HG02798 (cell line): Measurements from ENCODE around the gene CRYBA2.
A peak's percentile ranks its signal among the peaks of the same experiment; 100 is the strongest.

Experiments used
- ATAC-seq: cut with Tn5 transposase; IDR thresholded peaks from one replicate; pipeline ENCODE4 v1.9.1; 2021; ENCODE audit warnings: mild to moderate bottlenecking; ENCODE audit not compliant: unreplicated experiment, poor library complexity

CRYBA2 gene

GRCh38 chr2:218959761-218960308 is 33.4 kb downstream of the CRYBA2 start:
- no peak for ATAC-seq

DNA sequence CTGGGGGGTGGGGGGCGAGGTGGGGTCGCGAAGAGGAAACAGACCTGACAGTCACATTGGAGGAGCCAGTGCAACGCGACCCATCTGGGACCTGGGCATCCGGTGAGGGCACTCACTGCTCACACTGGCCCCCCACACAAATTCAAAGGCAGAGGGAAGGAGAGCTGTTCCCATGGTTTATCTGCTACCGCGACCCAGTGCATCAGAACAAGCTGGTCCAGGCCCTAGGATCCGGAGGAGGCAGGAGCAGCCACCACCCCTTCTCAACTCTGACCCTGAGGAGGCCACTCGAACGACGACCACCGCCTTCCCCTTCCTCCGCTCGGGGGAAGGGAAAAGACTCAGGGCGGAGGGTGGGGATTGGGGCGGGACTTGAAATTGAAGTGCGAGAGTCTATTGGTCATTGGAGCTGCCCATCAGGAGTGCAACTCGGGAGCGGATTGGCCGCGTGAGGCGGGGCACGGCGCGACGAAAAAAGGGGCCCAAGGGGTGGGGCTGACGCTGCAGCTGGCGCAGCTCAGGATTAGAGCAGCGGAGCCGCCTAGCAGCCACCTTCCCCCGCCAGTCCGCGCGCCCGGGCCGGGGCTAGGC is 34.0 kb downstream of the CRYBA2 start, which contains the start of gene CDK5R2:
CDK5R2 (plus strand) TSS at position 526 of the 591 bp plus-strand sequence. CDS start 155 bp downstream, outside the sequence.
- ATAC-seq = peak; percentile 98

- ATAC-seq = no peak
These were observed 34.9 kb downstream of the CRYBA2 start for GRCh38 chr2:218958276-218958675.

GRCh38 chr2:218957671-218958070 is 35.6 kb downstream of the CRYBA2 start:
- ATAC-seq = no peak

- no peak for ATAC-seq
These were observed 37.2 kb downstream of the CRYBA2 start for GRCh38 chr2:218956039-218956438.

GRCh38 chr2:218954541-218955300 is 38.5 kb downstream of the CRYBA2 start:
- no peak for ATAC-seq

GRCh38 chr2:218953366-218953954 is 39.8 kb downstream of the CRYBA2 start:
- no peak for ATAC-seq

- no peak for ATAC-seq
These were observed 41.1 kb downstream of the CRYBA2 start for GRCh38 chr2:218952160-218952559.

DNA sequence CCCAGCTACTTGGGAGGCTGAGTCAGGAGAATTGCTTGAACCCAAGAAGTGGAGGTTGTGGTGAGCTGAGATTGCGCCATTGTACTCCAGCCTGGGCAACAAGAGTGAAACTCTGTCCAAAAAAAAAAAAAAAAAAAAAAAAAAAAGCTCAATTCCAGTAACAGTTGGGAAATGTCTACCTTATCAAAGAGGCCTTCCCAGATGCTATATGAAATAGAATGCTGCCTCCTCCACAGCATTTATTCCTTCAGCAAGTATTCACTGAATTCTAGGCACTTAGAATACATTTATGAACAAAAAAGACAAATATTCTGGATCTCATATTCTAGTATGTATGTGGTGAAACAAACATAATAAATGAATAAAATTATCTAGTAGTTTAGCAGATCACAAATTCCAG is 46.6 kb downstream of the CRYBA2 start:
- ATAC-seq = no peak

- ATAC-seq = no peak
These were observed 48.3 kb downstream of the CRYBA2 start for GRCh38 chr2:218944759-218945404.
